ENCODE data around the gene SPINT2.

DNA sequence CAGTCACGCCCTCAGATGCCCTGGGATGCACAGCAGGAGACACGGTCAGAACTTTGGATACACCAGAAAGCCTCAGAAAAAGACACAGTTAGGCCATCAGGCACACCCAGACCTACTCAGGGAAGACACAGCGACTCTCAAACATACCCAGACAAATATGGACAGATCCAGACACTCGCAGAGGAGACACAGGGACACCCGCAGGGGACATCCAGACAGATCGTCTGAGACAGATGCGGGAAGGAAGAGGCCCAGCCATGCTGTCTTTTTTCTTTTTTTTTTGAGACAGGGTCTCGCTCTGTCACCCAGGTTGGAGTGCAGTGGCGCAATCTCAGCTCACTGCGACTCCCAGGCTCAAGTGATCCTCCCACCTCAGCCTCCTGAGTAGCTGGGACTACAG lies 45.2 kb upstream of the SPINT2 start:
- TF ChIP-seq POLR2A (IDR thresholded peaks at IDR 0.05), result no peak
- TF ChIP-seq, protein P1, sequence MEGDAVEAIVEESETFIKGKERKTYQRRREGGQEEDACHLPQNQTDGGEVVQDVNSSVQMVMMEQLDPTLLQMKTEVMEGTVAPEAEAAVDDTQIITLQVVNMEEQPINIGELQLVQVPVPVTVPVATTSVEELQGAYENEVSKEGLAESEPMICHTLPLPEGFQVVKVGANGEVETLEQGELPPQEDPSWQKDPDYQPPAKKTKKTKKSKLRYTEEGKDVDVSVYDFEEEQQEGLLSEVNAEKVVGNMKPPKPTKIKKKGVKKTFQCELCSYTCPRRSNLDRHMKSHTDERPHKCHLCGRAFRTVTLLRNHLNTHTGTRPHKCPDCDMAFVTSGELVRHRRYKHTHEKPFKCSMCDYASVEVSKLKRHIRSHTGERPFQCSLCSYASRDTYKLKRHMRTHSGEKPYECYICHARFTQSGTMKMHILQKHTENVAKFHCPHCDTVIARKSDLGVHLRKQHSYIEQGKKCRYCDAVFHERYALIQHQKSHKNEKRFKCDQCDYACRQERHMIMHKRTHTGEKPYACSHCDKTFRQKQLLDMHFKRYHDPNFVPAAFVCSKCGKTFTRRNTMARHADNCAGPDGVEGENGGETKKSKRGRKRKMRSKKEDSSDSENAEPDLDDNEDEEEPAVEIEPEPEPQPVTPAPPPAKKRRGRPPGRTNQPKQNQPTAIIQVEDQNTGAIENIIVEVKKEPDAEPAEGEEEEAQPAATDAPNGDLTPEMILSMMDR (IDR thresholded peaks at IDR 0.05), result no peak
